Loucy (cell line): ENCODE results near the gene PRKD2.
"Not testable (repeated sequence)": the region's sequence is repeated elsewhere in the genome, so short reads cannot be mapped to it uniquely, and the experiment has no call there.

Source experiments
- H2AFZ ChIP-seq: fragments of 200-600 bp; sonication (generic); 2 replicates; pipeline ENCODE4 v1.6.0; 2016; ENCODE audit warnings: antibody characterized with exemption, mild to moderate bottlenecking, low read length, moderate library complexity
- H3F3A ChIP-seq: fragments of 200-600 bp; 2 replicates; pipeline ENCODE4 v1.6.0; 2016; ENCODE audit warnings: antibody characterized with exemption, low read depth, mild to moderate bottlenecking
- H3K27me3 ChIP-seq: fragments of 200-600 bp; sonication (generic); 2 replicates; pipeline ENCODE4 v1.6.1; 2014; ENCODE audit warnings: low read length, mild to moderate bottlenecking; ENCODE audit not compliant: insufficient read depth, poor library complexity, severe bottlenecking
- H3K36me3 ChIP-seq: fragments of 200-600 bp; sonication (generic); 2 replicates; pipeline ENCODE4 v1.6.1; 2016; ENCODE audit warnings: low read length; ENCODE audit not compliant: insufficient read depth
- H3K4me1 ChIP-seq: fragments of 200-600 bp; sonication (generic); 2 replicates; pipeline ENCODE4 v1.5.1; 2014; ENCODE audit warnings: low read length, mild to moderate bottlenecking; ENCODE audit not compliant: insufficient read depth, poor library complexity, severe bottlenecking
- H3K4me2 ChIP-seq: fragments of 200-600 bp; sonication (generic); 2 replicates; pipeline ENCODE4 v1.6.0; 2014; ENCODE audit warnings: antibody characterized with exemption, low read length, low read depth, mild to moderate bottlenecking; ENCODE audit not compliant: poor library complexity, severe bottlenecking
- H3K4me3 ChIP-seq: fragments of 200-600 bp; sonication (generic); 2 replicates; pipeline ENCODE4 v1.5.1; 2014; ENCODE audit warnings: low read length, mild to moderate bottlenecking, mixed read lengths; ENCODE audit not compliant: poor library complexity, severe bottlenecking
- H3K79me2 ChIP-seq: fragments of 200-600 bp; sonication (generic); 2 replicates; pipeline ENCODE4 v1.6.1; 2014; ENCODE audit warnings: low read length; ENCODE audit not compliant: insufficient read depth
- H3K9ac ChIP-seq: fragments of 200-600 bp; sonication (generic); 2 replicates; pipeline ENCODE4 v1.6.0; 2014; ENCODE audit warnings: mild to moderate bottlenecking, low read depth, low read length, moderate library complexity; ENCODE audit not compliant: poor library complexity, severe bottlenecking
- H3K9me2 ChIP-seq: fragments of 200-600 bp; sonication (generic); replicated peaks from 2 replicates; pipeline ENCODE4 v1.6.1; 2016; ENCODE audit warnings: low read depth, low read length, mixed read lengths
- H3K9me3 ChIP-seq: fragments of 200-600 bp; sonication (generic); 2 replicates; pipeline ENCODE4 v1.6.1; 2014; ENCODE audit warnings: mild to moderate bottlenecking, antibody characterized with exemption, low read length, low read depth; ENCODE audit not compliant: insufficient read depth
- H4K20me1 ChIP-seq: fragments of 200-600 bp; sonication (generic); 2 replicates; pipeline ENCODE4 v1.6.0; 2014; ENCODE audit warnings: antibody characterized with exemption, low read length, mild to moderate bottlenecking; ENCODE audit not compliant: insufficient read depth, poor library complexity, severe bottlenecking
- CTCF ChIP-seq: fragments of 200-600 bp; sonication (generic); conservative IDR thresholded peaks from 2 replicates; pipeline ENCODE4 v1.5.1; 2014; ENCODE audit warnings: mild to moderate bottlenecking, antibody characterized with exemption, low read length
- EZH2phosphoT487 ChIP-seq: fragments of 200-600 bp; IDR thresholded peaks from 2 replicates; pipeline ENCODE4 v1.6.1; 2018; ENCODE audit warnings: antibody characterized with exemption, mild to moderate bottlenecking, moderate library complexity, borderline replicate concordance

Gene PRKD2

GRCh38 chr19:46761418-46761831 lies 44.5 kb upstream of the PRKD2 start:
- Histone ChIP-seq H3K4me3 (no peak overlapping the region), H2AFZ (no peak overlapping the region), H3K36me3 (no peaks in the 10 kb centered on the region), H3K79me2 (no peaks in the 10 kb centered on the region), H3K9me2 (no peaks in the 10 kb centered on the region), H4K20me1 (no peaks in the 10 kb centered on the region), H3K9me3 (no peaks in the 10 kb centered on the region), H3K9ac (no peak overlapping the region), H3F3A (no peaks in the 10 kb centered on the region), H3K27me3 (no peaks in the 10 kb centered on the region), H3K4me2 (no peak overlapping the region), H3K4me1 (peaks cover 12% of the 10 kb centered on the region)
- TF ChIP-seq EZH2phosphoT487 (no peak), CTCF (no peak)

- not testable (repeated sequence) for H3K79me2 ChIP-seq, H3K9me3 ChIP-seq, H3K9me2 ChIP-seq, H3K36me3 ChIP-seq, H3K27me3 ChIP-seq, H3F3A ChIP-seq, H3K4me2 ChIP-seq, H2AFZ ChIP-seq, H3K9ac ChIP-seq, H4K20me1 ChIP-seq, H3K4me3 ChIP-seq
- peaks cover 12% of the 10 kb centered on the region for H3K4me1 ChIP-seq
Observed at GRCh38 chr19:46760897-46761296, 44.0 kb upstream of the PRKD2 start.

GRCh38 chr19:46760363-46760762 lies 43.4 kb upstream of the PRKD2 start:
- Histone ChIP-seq H3K4me1 (peaks cover 10% of the 10 kb centered on the region), H3K27me3 (no peaks in the 10 kb centered on the region), H3K79me2 (no peaks in the 10 kb centered on the region), H3K36me3 (no peaks in the 10 kb centered on the region), H3K4me2 (no peak overlapping the region), H3F3A (no peaks in the 10 kb centered on the region), H2AFZ (no peak overlapping the region), H3K9me2 (no peaks in the 10 kb centered on the region), H3K9ac (no peak overlapping the region), H3K9me3 (no peaks in the 10 kb centered on the region), H3K4me3 (no peak overlapping the region), H4K20me1 (no peaks in the 10 kb centered on the region)
- no peak for TF ChIP-seq EZH2phosphoT487
- TF ChIP-seq CTCF: no peak

GRCh38 chr19:46759817-46760333 lies 43.0 kb upstream of the PRKD2 start:
- Histone ChIP-seq H3K9me2 (no peaks in the 10 kb centered on the region), H3K4me2 (no peak overlapping the region), H2AFZ (no peak overlapping the region), H3K36me3 (no peaks in the 10 kb centered on the region), H3K4me3 (no peak overlapping the region), H3K4me1 (peaks cover 5% of the 10 kb centered on the region), H4K20me1 (no peaks in the 10 kb centered on the region), H3K79me2 (no peaks in the 10 kb centered on the region), H3K27me3 (no peaks in the 10 kb centered on the region), H3K9ac (no peak overlapping the region), H3K9me3 (no peaks in the 10 kb centered on the region), H3F3A (no peaks in the 10 kb centered on the region)
- TF ChIP-seq CTCF (no peak), EZH2phosphoT487 (no peak)
